ENCODE results near the gene GPRC5A.

The GPRC5A gene

DNA sequence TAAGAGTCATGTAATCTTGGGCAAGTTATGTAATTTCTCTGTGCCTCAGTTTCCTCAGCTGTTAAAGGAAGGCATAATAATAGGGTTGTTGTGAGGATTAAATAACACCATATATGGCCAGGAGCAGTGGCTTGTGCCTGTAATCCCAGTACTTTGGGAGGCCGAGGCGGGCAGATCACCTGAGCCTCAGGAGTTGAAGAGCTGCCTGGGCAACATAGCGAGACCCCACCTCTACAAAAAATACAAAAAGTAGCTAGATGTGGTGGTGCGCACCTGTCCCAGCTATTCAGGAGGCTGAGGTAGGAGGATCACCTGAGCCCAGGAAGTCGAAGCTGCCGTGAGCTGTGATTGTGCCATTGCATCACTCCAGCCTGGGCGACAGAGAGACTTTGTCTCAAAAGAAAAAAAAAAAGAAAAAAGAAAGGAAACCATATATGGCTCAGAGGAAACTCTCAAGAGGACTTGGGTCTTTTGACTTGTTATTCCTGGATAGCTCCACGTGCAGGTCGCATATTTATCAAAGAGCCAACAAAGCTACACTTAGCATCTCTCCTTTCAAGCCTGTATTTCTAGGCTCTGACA is 6.9 kb downstream of the GPRC5A start:
- Mint-ChIP-seq H3K4me1 (no peaks in the 10 kb centered on the region), H3K27me3 (peaks cover 66% of the 10 kb centered on the region), H3K9me3 (no peaks in the 10 kb centered on the region), H3K27ac (no peak overlapping the region), H3K36me3 (no peaks in the 10 kb centered on the region), H3K4me3 (no peak overlapping the region)
- ATAC-seq: no peak

DNA sequence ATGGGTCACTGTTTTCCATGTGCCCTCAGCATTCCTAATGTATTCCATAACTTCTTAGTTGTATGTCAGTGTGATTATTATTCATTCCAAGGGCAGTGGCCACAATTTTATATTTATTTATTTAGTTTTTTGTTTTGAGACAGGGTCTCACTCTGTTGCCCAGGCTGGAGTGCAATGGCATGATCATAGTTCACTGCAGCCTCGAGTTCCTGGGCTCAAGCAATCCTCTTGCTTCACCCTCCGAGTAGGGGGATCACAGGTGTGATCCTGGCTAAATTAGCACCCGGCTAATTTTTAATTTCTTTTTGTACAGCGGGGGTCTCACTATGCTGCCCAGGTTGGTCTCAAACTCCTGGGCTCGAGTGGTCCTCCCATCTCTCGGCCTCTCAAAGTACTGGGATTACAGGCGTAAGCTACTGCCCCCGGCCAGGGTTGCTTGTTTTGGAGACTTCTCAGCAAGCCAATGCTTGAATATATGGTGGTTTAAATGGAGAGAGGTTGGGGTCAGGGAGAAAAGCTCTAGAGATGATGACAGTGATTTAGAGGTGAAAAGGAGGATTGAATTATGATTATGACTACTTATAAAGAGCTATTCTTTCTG is 7.6 kb downstream of the GPRC5A start:
- no peak for ATAC-seq
- Mint-ChIP-seq H3K9me3 (no peaks in the 10 kb centered on the region), H3K27me3 (peaks cover 71% of the 10 kb centered on the region), H3K36me3 (no peaks in the 10 kb centered on the region), H3K4me1 (peaks cover 5% of the 10 kb centered on the region), H3K27ac (no peak overlapping the region), H3K4me3 (no peak overlapping the region)

DNA sequence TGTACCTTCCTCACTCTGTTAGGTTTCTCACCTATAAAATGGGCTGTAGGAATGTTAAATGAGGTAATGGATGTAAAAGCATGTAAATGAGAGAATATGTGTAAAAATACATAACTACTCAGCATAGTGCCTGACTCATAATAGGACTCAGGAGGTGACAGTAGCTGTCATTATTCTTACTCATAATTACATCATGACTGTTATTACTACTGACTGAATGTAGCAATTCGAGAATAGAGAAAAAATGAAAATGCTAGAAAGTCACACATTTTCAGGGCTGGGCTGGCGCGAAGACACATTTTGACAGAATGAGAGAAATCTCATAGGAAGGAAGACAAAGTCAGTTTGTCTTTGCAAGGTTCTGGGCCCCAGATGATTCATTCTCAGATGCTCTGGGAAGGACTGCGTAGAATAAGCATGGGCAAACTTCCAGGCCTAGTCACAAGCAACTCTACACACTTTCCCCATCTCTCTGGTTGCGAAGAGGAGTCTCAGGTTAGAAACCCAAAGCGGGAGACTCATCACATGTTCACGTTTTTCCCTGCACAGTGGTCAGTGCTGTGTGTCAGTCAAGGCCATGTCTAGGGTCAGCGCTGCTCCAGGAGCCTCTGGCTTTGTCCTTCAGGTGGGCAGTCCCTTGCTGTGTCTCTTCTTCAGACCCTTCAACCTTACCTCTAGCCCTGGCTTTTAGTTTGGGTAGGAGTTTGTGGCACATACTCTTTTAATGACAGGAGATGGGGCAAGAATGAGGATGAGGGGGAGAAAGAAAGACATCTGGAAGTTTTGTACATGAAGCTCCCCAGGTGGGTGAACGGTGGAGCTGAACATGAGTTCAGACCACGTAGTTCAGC is 8.4 kb downstream of the GPRC5A start:
- no peak overlapping the region for H3K4me3 Mint-ChIP-seq
- no peaks in the 10 kb centered on the region for H3K9me3 Mint-ChIP-seq
- peaks cover 9% of the 10 kb centered on the region for H3K4me1 Mint-ChIP-seq
- H3K27me3 Mint-ChIP-seq: peaks cover 77% of the 10 kb centered on the region
- H3K36me3 Mint-ChIP-seq: no peaks in the 10 kb centered on the region
- ATAC-seq: no peak
- H3K27ac Mint-ChIP-seq: no peak overlapping the region

DNA sequence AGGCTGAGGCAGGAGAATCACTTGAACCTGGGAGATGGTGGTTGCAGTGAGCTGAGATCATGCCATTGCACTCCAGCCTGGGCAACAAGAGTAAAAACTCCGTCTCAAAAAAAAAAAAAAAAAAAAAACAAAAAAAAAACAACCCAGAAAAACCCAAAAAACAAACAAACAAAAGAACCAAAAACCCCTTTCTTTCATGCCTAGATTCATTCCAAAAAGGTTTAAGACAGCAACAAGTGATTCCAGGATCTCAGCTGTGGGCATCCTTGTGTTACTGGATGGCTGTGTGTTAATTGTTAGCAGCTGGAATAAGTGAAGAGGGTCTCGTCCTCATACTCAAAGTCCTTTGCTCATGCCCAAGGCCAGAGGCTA is 9.4 kb downstream of the GPRC5A start:
- Mint-ChIP-seq H3K36me3 (no peaks in the 10 kb centered on the region), H3K27ac (no peak overlapping the region), H3K9me3 (no peaks in the 10 kb centered on the region), H3K4me3 (no peak overlapping the region), H3K27me3 (peaks cover 75% of the 10 kb centered on the region), H3K4me1 (peaks cover 9% of the 10 kb centered on the region)
- no peak for ATAC-seq

DNA sequence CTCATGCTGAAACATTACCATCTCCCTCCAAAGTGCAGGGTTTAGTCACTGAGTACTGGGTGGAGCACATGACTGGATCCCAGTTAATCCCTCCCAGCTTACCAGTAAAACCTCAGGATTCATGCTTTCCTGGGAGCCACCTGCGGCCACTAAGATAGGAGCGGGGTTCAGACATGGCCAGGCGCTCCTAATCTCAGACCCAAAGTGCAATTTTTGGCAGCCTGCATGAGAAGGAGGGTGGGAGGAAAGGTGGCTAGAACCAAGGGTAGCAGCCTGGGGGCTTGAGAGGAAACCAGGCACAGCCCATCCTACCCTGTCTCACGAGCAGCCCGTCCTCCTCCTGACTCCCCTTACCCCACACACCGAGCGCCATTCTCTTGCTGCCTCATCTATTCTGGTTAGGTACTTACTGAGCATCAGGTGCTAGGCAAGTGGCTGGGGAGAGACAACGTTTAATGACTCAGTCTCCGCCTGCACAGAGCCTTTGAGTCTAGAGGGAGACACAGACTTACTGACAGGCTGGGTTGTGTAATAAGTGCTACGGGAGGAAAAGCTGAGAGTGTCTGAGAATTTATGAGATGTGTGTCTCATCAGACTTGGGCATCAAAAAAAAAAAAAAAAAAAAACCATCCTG is 9.9 kb downstream of the GPRC5A start:
- peaks cover 9% of the 10 kb centered on the region for H3K4me1 Mint-ChIP-seq
- ATAC-seq: no peak
- H3K36me3 Mint-ChIP-seq: no peaks in the 10 kb centered on the region
- H3K9me3 Mint-ChIP-seq: no peaks in the 10 kb centered on the region
- H3K27ac Mint-ChIP-seq: no peak overlapping the region
- H3K4me3 Mint-ChIP-seq: no peak overlapping the region
- H3K27me3 Mint-ChIP-seq: peaks cover 80% of the 10 kb centered on the region

DNA sequence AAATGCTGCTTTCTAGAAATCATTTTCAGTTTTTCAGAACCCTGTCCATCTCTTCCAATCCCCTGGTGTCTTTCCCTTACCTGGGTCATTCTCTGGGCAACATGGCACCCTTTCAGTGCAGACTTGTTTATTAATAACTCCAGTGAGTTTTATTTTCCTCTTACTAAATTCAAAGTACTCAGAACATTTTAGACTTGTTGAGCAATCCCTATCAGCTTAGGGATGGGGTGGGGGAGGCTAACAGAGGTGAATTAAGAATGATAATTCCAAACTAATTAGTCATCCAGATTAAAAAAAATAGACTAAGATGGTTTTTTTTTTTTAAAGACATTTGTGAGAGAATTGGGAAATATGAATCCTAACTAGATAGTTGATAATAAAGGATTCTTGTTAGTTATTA is 10.7 kb downstream of the GPRC5A start:
- no peaks in the 10 kb centered on the region for H3K36me3 Mint-ChIP-seq
- H3K27ac Mint-ChIP-seq: no peak overlapping the region

DNA sequence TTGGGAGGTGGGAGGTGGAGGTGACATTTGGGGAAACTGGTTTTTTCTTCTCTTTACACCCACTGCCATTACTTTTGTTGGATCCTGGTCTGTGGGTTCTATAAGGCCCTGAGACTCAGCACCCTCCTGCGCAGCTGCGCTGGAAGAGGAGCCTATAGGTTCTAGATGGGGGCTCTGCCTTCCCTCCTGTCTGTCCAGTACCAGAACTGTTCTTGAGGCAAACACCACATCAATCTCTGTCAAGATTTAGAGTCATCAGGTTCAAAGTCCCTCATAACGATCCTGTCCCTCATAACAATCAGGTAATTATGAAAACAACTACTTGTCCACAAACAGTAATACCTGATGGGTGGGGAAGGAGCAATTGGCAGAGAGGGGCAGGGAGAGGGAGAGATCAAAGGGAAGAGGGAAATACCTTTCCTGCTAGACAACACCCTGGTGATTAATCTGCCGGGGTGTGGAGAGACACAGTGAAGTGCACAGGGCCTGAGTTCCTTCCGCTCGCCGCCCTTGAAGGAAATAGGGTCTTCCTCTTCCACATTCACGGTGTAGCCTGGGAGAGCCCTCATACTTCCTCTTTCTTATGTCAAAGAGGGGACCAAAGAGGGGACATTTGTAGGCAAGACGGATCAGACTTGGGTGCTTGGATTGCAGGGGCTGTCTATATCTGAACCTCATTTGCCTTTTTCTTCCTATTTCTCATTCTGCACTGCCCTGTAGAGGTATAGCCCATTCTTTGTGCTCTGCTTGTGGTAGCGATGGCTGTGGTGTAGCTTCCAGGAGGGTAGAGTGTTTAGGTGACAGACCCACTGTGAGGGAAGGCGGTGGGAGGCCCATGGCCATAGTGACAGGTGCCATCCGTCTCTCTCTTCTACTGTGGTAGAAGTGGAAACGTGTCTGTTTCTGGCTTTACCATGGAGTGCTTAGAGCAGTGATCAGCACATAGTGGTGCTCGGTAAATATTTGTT is 12.6 kb downstream of the GPRC5A start:
- H3K36me3 Mint-ChIP-seq: no peaks in the 10 kb centered on the region
- H3K27ac Mint-ChIP-seq: no peak overlapping the region
- no peak overlapping the region for H3K4me3 Mint-ChIP-seq

More for the DNA sequence above, 10.7 kb downstream of the GPRC5A start:
- no peak overlapping the region for H3K4me3 Mint-ChIP-seq
- no peak for ATAC-seq
- H3K4me1 Mint-ChIP-seq: peaks cover 9% of the 10 kb centered on the region
- H3K27me3 Mint-ChIP-seq: peaks cover 75% of the 10 kb centered on the region
- no peaks in the 10 kb centered on the region for H3K9me3 Mint-ChIP-seq

DNA sequence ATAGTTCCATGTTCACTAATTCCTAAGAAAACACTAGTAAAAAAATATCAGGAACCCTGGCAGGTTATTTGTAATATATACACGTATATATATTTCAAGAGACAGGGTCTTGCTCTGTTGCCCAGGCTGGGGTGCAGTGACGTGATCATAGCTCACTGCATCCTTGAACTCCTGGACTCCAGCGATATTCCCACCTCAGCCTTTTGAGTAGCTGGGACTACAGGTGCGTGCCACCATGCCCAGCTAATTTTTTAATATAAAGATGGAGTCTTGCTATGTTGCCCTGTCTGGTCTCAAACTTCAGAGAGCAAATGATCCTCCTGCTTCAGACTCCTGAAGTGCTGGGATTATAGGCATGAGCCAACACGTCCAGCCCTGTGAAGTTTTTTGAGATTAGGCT is 16.2 kb downstream of the GPRC5A start:
- Mint-ChIP-seq H3K36me3 (no peaks in the 10 kb centered on the region), H3K4me3 (no peak overlapping the region), H3K9me3 (no peaks in the 10 kb centered on the region), H3K4me1 (peaks cover 31% of the 10 kb centered on the region), H3K27me3 (peaks cover 27% of the 10 kb centered on the region), H3K27ac (no peak overlapping the region)
- ATAC-seq: no peak

More for the DNA sequence above, 12.6 kb downstream of the GPRC5A start:
- peak; percentile 39 for ATAC-seq
- H3K4me1 Mint-ChIP-seq: peaks cover 13% of the 10 kb centered on the region
- peaks cover 62% of the 10 kb centered on the region for H3K27me3 Mint-ChIP-seq
- no peaks in the 10 kb centered on the region for H3K9me3 Mint-ChIP-seq

DNA sequence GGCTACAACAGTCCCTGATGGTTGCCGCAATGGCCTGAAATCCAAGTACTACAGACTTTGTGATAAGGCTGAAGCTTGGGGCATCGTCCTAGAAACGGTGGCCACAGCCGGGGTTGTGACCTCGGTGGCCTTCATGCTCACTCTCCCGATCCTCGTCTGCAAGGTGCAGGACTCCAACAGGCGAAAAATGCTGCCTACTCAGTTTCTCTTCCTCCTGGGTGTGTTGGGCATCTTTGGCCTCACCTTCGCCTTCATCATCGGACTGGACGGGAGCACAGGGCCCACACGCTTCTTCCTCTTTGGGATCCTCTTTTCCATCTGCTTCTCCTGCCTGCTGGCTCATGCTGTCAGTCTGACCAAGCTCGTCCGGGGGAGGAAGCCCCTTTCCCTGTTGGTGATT is 16.9 kb downstream of the GPRC5A start:
- no peak for ATAC-seq
- Mint-ChIP-seq H3K36me3 (no peaks in the 10 kb centered on the region), H3K27me3 (peaks cover 27% of the 10 kb centered on the region), H3K4me3 (no peak overlapping the region), H3K27ac (no peak overlapping the region), H3K4me1 (peaks cover 31% of the 10 kb centered on the region), H3K9me3 (no peaks in the 10 kb centered on the region)

DNA sequence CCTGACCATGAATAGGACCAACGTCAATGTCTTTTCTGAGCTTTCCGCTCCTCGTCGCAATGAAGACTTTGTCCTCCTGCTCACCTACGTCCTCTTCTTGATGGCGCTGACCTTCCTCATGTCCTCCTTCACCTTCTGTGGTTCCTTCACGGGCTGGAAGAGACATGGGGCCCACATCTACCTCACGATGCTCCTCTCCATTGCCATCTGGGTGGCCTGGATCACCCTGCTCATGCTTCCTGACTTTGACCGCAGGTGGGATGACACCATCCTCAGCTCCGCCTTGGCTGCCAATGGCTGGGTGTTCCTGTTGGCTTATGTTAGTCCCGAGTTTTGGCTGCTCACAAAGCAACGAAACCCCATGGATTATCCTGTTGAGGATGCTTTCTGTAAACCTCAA is 17.3 kb downstream of the GPRC5A start:
- H3K27me3 Mint-ChIP-seq: peaks cover 24% of the 10 kb centered on the region
- ATAC-seq: no peak
- no peak overlapping the region for H3K27ac Mint-ChIP-seq
- no peaks in the 10 kb centered on the region for H3K9me3 Mint-ChIP-seq
- no peak overlapping the region for H3K4me3 Mint-ChIP-seq
- H3K36me3 Mint-ChIP-seq: no peaks in the 10 kb centered on the region
- peaks cover 30% of the 10 kb centered on the region for H3K4me1 Mint-ChIP-seq

DNA sequence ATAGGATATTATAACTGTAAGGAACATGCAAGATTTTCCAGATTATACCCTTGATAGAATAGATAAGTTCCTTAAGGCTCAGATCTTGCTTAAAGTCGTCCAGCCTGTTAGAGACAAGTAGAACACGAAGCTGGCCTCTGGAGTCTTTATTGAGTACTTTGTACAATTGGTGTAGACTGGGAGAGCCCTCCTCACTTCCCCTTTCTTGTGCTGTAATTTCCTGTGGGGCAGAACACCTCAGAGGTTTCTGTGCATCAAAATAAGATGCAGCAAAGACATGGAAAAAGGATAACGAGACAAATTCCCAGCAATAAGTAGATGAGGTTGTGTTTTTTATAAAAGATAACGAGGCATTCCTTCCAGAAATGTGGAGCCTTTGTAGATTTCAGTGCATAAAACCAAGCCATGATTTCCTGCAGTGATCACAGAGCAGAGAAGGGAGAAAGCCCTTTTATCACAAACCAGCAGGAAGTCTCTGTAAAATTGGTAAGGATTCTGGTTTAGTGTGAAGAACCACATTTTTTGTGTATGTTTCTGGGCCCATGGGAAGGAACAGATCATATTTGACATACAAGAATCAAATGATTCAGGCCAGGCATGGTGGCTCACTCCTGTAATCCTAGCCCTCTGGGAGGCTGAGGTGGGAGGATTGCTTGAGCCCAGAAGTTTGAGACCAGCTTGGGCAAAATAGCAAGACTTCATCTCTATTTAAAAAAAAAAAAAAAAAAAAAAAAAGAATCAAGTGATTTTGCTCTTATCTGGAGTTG is 18.0 kb downstream of the GPRC5A start:
- Mint-ChIP-seq H3K27ac (no peak overlapping the region), H3K9me3 (no peaks in the 10 kb centered on the region), H3K4me3 (no peak overlapping the region), H3K4me1 (peaks cover 23% of the 10 kb centered on the region), H3K27me3 (peaks cover 17% of the 10 kb centered on the region), H3K36me3 (no peaks in the 10 kb centered on the region)
- ATAC-seq: peak; percentile 69

DNA sequence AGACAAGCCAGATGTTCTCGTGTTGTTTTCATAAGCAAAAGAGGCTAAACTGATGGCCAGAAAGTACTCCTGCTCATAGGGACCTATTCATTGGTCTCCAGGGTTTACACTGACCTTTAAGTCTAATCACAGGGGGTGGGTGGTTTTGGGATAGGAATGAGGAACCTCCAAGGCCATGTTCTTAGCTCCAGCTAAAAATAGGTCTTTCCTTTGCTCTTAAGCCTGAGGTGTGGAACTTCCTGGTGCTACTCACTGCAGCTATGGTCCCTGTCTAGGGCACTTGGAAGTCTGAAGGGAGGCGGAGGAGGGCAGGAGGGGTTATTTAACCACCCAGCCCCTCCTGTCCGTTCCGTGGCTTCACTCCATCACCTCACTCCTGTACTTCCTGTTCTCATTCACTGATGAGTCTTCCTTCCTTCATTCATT is 18.6 kb downstream of the GPRC5A start:
- Mint-ChIP-seq H3K9me3 (no peaks in the 10 kb centered on the region), H3K27ac (no peak overlapping the region)

DNA sequence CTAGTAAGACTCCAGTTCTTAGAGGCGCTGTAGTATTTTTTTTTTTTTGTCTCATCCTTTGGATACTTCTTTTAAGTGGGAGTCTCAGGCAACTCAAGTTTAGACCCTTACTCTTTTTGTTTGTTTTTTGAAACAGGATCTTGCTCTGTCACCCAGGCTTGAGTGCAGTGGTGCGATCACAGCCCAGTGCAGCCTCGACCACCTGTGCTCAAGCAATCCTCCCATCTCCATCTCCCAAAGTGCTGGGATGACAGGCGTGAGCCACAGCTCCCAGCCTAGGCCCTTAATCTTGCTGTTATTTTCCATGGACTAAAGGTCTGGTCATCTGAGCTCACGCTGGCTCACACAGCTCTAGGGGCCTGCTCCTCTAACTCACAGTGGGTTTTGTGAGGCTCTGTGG is 21.3 kb downstream of the GPRC5A start:
- Mint-ChIP-seq H3K4me3 (no peak overlapping the region), H3K9me3 (no peaks in the 10 kb centered on the region), H3K27ac (no peak overlapping the region), H3K36me3 (no peaks in the 10 kb centered on the region), H3K4me1 (peaks cover 30% of the 10 kb centered on the region), H3K27me3 (peaks cover 19% of the 10 kb centered on the region)
- no peak for ATAC-seq

More for the DNA sequence above, 18.6 kb downstream of the GPRC5A start:
- no peak overlapping the region for H3K4me3 Mint-ChIP-seq
- H3K4me1 Mint-ChIP-seq: peaks cover 22% of the 10 kb centered on the region
- no peak for ATAC-seq
- peaks cover 15% of the 10 kb centered on the region for H3K27me3 Mint-ChIP-seq
- H3K36me3 Mint-ChIP-seq: no peaks in the 10 kb centered on the region

DNA sequence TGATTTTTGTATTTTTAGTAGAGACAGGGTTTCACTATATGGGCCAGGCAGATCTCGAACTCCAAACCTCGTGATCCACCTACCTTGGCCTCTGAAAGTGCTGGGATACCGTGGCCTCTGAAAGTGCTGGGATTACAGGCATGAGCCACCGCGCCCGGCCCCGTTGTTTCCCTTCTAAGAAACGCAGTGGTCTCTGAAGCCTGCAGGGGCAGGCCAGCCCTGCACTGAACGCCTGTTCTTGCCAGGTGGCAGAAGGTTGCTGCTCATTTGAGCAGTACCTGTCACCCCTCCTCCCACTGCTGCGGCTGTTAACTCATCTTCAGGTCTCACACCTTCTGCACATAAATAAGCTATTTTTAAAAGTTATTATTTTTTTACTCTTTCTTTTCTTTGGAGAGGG is 24.3 kb downstream of the GPRC5A start:
- Mint-ChIP-seq H3K27ac (no peak overlapping the region), H3K9me3 (no peaks in the 10 kb centered on the region), H3K4me3 (no peak overlapping the region), H3K27me3 (peaks cover 28% of the 10 kb centered on the region), H3K36me3 (no peaks in the 10 kb centered on the region), H3K4me1 (peaks cover 10% of the 10 kb centered on the region)
- ATAC-seq: no peak
